Superior temporal gyrus (tissue), 1 donor: ENCODE data around the gene ACADSB.

Experiments
- DNase-seq: peaks from one replicate; pipeline ENCODE4 v3.0.0-alpha.2; 2016; ENCODE audit errors: extremely low spot score

Gene ACADSB

DNA sequence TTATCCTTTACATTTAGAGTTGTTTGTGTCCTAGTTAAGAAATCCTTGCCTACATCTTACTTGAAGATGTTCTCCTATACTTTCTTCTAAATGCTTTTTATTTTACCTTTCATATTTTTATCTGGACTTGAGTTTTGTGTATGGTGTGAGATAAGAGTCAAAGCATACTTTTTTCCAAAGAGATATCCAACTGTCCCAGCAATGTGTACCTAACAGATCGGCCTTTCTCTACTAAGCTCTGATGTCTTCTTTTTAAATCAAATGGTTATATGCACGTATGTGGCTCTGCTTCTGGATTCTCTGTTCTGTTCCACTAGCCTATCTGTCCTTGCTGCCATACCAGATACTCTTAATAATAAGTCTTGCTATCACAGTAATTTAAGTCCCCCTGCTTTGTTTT, 7.4 kb upstream of the ACADSB start:
- DNase-seq: no peak

DNA sequence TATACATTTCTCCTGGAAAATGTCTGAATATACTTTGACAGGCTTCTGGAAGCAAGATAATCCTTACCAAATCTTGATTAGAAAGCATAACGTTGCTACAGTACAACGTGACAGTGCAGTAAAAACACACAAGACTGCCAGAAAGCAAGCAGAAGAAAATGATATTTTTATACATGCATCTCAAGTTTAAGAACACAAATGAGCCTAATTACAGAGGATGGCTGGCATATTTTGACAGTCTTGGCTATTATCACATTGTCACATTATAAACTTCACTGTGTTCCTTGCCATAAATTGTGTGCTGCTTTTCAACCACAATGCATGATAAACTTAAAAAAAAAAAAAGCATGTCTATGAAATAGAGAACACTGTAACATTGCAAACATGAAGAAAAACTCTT, 4.5 kb upstream of the ACADSB start:
- DNase-seq: no peak

DNA sequence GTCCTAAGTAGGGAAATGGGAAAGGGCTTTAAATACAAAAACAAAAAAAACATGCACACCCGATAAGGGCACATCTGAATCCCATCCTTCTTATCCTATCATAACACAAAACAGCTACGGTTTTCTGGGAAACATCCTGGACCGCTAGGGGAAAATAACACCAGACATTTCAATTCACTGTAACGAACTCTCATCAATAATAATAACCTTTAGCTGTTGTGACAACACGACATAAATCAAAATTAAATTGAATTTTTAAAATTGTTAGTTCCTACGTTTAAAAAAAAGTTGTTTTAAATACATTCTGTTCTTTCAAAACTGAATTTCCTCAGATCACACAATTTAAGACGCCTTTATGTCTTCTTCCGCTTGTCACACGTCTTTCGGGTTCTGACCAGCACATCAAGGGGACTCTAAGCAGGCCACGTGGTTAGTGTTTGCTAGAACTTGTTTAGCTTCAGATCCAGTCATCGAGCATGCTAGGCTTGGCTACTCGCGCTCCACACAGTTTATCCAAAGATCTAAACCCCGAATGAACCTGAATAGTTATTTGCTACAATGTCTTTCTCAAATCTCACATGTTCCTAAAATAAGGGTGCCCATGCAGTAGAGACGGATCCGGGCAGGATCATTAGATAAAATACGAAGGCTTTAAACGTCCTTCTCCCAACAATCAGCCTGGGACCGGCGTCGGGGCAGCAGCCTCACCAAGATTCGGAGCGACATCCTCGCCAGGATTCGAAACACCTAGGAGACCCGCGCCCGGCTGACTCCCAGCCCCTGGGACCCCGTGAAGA, 1.1 kb upstream of the ACADSB start:
- DNase-seq: peak; percentile 67

DNA sequence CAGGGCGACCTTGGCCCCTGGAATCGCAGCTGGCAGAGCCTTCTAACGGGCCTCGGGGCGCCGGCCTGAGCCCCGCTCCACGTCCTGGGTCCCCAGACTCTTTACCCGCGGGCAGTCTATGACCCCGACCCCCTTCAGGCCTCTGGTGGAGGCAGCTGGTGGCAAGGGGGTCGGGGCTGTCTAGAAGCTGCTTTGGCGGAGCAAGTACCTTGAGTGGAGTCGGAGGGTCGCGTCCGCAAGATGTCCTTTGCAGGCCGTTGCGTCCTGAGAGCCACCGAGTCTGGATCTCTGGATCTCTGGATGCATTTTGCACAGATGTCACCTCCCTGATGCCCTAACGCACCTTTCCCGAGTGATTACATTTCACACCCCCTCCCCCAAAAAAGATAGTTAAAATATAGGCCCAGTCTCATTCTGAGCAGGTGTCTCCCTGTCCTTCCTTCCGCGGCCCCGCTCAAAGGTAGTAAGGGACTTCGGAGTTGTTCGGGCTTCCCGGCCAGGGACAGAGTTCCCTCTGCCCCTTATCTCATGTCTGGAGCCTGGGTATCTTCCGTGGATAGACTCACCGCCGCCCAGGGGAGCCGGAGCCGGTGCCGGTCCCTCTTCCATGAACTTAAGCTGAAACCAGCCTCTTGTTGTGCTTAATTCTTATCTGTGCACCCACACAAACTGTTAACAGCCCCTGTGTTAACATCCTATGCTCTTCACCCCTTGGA, 457 bp downstream of the ACADSB start:
- no peak for DNase-seq

DNA sequence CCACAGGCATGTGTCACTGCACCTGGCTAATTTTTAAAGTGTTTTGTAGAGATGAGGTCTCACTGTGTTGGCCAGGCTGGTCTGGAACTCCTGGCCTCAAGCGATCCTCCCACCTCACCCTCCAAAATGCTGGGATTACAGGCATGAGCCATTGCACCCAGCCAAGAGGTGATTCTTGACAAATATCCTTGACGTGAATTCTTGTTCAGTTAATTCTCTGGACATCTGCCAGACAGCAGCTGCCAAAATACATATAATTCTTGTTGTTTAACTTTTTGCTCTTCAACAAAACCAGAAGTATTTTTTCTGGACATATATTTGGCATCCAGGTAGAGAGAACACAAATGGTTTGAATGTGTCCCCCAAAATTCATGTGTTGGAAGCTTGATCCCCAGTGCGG, 3.2 kb downstream of the ACADSB start:
- DNase-seq: no peak

DNA sequence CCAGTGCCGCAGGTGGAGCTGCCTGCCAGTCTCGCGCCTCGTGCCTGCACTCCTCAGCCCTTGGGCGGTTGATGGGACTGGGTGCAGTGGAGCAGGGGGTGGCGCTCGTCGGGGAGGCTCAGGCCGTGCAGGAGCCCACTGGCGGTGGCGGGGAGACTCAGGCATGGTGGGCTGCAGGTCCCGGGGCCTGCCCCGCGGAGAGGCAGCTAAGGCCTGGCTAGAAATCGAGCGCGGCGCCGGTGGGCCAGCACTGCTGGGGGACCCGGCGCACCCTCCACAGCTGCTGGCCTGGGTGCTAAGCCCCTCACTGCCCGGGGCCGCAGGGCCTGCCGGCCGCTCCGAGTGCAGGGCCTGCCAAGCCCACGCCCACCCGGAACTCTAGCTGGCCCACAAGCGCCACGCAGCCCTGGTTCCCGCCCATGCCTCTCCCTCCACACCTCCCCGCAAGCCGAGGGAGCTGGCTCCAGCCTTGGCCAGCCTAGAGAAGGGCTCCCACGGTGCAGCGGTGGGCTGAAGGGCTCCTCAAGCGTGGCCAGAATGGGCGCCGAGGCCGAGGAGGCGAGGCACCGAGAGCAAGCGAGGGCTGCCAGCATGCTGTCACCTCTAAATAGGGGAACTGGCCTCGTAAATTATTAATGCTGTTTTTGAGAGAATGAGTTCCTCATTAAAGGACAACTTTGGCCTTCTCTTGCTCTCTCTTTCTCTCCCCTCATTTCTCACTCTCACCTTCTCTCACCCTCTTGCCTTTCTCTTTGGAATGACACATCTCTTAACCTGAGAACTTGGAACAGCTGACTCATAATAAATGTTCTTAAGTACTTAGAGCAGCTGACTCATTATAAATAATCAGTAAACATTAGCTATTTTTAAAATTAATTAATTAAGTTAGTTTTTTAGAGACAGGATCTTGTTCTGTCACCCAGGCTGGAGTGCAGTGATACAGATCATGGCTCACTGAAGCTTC, 4.9 kb downstream of the ACADSB start:
- DNase-seq: no peak

DNA sequence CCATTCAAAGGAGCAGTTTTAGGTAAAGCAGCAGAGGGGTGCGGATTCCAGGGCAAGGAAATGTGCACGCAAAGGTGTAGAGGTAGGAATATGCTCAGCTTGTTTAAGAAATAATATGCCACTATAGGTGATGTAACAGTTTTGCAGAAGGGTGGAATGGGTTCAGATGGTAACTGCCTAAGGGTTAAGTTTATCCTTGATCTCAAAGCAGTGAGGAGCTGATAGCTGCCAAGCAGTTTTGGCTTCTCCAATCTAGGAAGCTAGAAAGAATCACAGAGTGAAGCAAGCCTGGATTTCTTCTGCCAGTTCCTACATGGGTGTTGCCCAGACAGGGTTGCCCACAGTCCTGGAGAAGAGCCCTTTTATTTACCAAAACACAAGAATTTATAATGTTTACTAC, 6.0 kb downstream of the ACADSB start:
- DNase-seq: no peak

DNA sequence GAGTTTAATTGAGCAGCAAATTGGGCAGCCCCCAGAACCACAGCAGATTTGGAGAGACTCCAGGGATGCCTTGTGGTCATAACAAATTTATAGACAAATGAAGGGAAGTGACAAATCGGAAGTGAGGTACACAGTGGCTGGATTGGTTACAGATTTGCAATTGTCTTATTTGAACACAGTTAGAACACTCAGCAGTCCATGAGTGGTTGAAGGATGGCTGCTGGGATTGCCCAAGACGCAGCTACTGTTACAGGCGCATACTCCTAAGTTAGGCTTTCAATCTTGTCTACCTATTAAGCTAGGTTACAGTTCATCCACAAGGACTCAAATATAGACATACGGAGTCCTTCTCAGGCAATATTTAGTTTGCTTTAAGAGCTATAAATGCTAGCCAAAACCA, 7.4 kb downstream of the ACADSB start:
- no peak for DNase-seq

DNA sequence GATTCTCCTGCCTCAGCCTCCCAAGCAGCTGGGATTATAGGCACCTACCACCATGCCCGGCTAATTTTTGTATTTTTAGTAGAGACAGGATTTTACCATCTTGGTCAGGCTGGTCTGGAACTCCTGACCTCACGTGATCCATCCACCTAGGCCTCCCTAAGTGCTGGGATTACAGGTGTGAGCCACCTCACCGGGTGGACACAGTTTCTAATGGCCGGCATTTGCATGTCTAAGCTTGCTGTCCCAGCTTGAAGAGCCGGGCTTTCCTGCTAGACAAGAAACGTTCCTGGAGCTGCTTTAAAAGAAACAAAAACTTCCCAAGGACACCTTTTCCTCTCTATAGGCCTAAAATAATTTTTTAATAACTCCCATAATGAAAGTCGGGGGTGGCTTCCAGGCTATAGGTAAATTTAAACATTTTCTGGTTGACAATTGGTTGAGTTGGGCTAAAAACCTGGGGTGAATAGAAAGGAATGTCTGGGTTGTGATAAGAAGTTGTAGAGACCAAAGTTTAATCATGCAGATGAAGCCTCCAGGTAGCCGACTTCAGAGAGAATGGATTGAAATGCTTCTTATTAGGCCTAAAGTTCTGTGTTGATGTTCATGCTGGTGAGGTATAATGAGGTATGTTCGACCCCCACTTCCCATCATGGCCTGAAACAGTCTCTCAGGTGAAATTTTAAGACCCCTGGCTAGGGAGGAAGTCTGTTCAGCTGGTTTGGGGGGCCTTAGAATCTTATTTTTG, 8.8 kb downstream of the ACADSB start:
- no peak for DNase-seq

DNA sequence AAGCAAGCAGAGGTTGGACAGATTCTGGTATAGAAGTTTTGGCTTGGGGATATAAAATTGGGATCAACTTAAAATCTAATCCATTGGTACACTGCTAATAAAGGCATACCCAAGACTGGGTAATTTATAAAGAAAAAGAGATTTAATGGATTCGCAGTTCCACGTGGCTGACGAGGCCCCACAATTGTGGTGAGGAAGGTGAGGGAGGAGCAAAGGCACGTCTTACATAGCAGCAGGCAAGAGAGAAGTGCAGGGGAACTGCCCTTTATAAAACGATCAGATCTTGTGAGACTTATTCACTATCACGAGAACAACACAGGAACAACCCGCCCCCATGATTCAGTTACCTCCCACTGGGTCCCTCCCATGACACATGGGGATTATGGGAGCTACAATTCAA, 9.7 kb downstream of the ACADSB start:
- DNase-seq: no peak

DNA sequence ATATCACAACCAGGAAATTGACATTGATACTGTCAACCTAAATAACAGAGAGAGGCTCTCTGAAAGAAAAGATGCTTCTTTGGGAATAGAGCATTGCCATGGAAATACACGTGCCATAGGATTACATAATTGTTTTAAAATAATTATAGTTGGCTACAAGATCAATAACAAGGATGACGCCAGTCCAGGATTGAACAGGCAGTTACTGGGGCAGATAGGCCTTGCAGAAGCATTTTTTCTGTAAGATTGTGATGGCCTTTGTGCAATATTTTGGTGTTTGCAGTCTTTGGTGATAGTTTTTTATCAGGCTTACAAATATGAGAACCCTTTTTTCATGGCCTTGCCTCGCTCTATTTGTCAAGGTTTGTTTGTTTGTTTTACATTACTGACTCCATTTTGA, 10.5 kb downstream of the ACADSB start:
- DNase-seq: no peak

DNA sequence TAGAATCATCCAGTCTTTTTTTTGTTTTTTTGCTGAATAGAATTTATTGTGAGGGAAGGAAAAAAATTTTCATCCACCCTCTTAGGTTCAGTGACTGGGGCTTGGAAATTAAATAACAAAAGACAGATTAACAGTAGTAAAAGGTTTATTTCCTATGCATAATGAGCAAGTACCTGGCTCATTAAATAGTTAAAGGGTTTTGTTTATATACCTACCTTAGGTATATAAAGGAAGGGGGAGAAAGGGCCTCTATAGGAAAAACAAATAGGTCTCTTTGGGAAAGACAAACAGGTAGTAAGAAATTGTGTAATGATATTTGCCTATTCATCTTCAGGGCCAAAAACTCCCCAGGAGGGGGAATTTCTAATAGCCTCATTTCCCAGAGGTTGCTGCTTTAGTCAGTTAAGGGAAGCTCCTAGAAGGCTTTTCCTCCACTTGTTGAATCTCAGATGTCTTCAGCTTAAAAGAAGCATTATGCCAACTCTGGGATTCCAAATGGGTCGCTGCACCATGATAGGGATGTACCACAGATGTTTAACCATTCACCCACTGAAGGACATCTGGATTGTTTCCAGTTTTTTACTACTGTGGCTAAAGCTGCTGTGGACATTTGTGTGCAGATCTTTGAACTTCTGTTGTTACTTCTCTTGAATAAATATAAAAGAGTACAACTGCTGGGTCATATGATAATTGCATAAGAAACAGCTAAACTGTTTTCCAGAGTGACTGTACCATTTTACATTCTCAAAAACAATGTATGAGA, 11.3 kb downstream of the ACADSB start:
- DNase-seq: no peak

DNA sequence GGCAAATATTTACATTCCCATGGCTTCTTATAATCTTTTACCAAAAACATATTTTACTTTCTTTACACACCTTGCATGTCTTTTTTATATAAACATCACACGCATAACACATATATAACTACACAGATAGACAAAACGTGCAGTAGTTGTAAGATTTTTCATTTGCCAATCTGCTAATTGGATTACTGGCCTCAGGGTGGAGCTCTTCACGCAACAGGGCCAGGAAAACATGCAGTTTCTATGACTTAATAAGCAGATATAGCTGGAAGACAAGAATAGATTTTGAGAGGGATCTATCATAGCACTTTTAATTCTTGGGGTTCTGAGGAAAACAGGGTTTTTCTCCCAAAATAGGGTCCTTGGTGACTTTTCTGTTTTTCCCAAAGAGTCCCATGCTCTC, 12.7 kb downstream of the ACADSB start:
- no peak for DNase-seq

DNA sequence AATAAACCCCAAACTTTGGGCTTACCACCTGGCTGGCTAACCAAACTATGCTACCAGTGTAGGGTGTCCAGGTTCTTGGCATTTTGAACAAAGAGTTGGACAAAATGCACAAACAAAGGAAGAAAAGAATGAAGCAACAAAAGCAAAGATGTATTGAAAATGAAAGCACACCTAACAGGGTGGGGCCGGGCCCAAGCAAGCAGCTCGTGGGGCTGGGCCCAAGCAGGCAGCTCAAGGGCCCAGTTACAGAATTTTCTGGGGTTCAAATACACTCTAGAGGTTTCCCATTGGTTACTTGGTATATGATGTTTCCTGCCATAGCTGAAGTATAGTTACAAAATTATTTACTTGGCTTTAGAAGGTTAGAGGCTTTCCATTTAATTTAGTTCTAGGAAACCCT, 15.7 kb downstream of the ACADSB start:
- DNase-seq: no peak

DNA sequence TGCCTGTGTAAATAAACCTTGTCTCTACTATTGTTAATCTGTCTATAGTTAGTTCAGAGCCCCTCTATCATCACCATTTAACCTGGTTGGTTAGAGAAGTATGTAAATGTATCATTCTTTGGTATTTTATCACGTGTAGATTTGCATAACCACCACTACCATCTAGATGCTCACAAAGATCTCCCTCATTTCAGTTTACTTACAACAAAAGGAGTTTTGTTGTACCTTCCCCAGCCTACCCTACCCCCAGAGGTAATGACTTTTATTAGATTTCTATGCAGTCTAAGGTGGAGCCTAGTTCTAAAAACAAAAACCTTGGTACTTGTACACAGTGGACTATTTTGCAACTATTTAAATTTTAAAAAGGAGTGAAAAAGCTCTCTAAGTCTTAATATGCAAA, 17.5 kb downstream of the ACADSB start:
- DNase-seq: no peak

DNA sequence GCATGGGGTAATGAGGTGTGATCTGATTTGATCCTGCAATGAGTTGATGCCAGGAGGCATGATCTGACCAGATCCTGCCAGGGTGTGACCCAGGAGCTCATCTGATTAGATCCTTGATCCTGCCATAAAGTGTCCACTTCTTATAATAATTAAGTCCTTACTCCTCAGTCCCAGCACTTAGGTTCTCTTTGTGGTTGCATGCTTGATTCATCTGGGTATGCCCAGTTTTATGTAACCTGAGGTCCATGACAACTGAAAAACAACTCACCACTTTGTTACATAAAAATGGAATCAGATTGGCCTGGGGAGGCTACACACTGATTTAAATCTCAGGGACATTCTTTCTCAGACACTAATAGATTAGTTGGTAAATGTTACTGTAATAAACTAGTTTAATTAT, 19.1 kb downstream of the ACADSB start:
- no peak for DNase-seq

DNA sequence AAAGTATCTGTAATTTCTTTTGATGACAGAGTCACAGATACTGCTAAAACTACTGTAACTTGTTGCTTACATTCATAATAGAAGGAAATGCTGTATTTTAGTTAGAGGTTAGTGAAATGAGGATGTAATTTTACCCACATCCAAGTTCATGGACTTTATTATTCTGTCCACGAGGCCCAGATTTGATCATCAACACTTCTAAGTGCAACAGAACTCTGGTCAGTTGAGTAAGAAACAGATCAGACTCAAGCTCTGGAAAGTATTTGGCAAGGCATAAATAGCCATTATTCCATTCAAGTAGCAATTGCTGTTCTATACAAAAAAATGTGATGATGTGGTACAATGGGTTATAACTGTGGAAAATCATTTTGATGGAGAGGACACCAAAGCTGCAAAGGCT, 22.3 kb downstream of the ACADSB start:
- peak; percentile 25 for DNase-seq

DNA sequence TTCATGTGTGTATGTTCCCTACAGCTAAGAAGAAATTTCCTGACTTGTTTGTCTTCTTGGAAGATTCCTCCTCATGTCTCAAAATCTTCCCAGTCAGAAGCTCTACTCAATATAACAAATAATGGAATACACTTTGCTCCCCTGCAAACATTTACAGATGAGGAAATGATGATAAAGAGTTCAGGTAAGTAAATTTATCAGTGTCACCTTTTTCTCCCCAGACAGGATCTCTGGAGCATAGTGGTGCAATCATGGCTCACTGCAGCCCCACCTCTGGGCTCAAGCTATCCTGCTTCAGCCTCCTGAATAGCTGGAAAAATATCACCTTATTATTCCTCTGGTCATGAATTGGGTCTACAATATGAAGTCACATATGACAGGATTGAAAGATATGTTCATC, 25.5 kb downstream of the ACADSB start:
- DNase-seq: no peak

DNA sequence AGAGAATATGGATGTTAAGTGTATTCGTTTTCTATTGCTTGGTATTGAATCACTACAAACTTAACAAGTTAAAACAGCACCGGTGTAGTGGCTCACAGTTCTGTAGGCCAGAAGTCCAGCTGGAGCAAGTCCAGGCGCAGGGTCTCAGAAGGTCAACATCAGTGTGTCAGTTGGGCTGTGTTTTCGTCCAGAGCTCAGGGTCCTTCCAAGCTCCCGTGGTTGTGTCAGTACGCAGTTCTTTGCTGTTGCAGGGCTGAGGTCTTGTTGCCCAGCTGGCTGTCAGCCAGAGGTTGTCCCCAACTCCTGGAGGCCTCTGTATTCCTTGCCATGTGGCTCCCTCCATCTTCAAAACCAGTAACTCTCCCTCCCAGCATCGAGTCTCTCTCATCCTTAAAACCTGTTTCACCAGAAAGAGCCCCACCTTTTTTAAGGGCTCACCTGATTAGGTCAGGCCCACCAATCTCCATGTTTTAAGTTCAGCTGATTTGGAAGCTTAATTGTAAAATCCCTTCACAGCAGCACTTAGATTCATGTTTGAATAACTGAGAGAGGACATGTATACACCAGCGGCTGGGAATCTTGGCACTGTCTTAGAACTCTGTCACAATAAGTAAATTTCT, 26.8 kb downstream of the ACADSB start:
- no peak for DNase-seq
